ENCODE results near the gene CALN1. TPM values are rescaled to one million over a fixed set of nuclear protein-coding genes. Genes with fewer than 3 reads are reported as not detected.
A peak's percentile ranks its signal among the peaks of the same experiment; 100 is the strongest.

The CALN1 gene
- total RNA-seq, 5 donors from 2014 or later (not counting 1 experiment from before 2014, with no cell fraction given) = 0.03 to 0.26 (median 0.05) TPM

- POLR2A ChIA-PET = no interaction called here
- Mint-ChIP-seq H3K27me3 (peaks cover 30 to 32% of the 10 kb centered on the region in 2 donors), H3K36me3 (no peaks in the 10 kb centered on the region), H3K4me1 (peaks cover 0 to 7% (median 0%) of the 10 kb centered on the region in 3 donors), H3K9me3 (peaks cover 8 to 28% (median 14%) of the 10 kb centered on the region in 3 donors), H3K4me3 (peak overlapping the region in 1 of 3 donors; percentile 54), H3K27ac (no peak overlapping the region)
- ATAC-seq (replicated peaks in 1 of 4) (no peak), DNase-seq (no peak)
- no peaks in the 10 kb centered on the region for H3K4me1 ChIP-seq (ENCODE audit: control insufficient read depth in 1 of 2, extremely low read depth in 1 of 2, insufficient read depth in 2 of 2, low read length in 2 of 2)
- no peaks in the 10 kb centered on the region for H3K9me3 ChIP-seq
- CTCF ChIA-PET = no interaction called here
- no peak overlapping the region for H3K27ac ChIP-seq (ENCODE audit: low read length)
- H3K4me3 ChIP-seq (ENCODE audit: control insufficient read depth in 1 of 2, extremely low read depth in 1 of 2, low read length in 1 of 2) = peak overlapping the region in 1 of 2 donors; percentile 57
- peaks cover 0 to 20% of the 10 kb centered on the region in 2 experiments for H3K27me3 ChIP-seq (replicated peaks in 1 of 2; ENCODE audit: control insufficient read depth in 2 of 2, extremely low read depth in 1 of 2, insufficient read depth in 2 of 2, low read length in 1 of 2)
- WGBS (ENCODE audit: insufficient coverage) = 2% methylated on average over 89 of the region's 89 CpGs
- no peaks in the 10 kb centered on the region for H3K36me3 ChIP-seq (ENCODE audit: control insufficient read depth in 2 of 2, extremely low read depth in 1 of 2, insufficient read depth in 1 of 2, low read length in 1 of 2)
Measured at GRCh38 chr7:72336632-72337389, 75.3 kb downstream of the CALN1 start.

- Mint-ChIP-seq H3K27ac (no peak overlapping the region), H3K27me3 (peaks cover 26 to 29% of the 10 kb centered on the region in 2 donors), H3K4me1 (peaks cover 0 to 7% (median 0%) of the 10 kb centered on the region in 3 donors), H3K4me3 (no peak overlapping the region), H3K9me3 (peaks cover 5 to 31% (median 14%) of the 10 kb centered on the region in 3 donors), H3K36me3 (no peaks in the 10 kb centered on the region)
- ATAC-seq (replicated peaks in 1 of 4) (no peak), DNase-seq (no peak)
- Histone ChIP-seq H3K4me1 (ENCODE audit: control insufficient read depth in 1 of 2, extremely low read depth in 1 of 2, insufficient read depth in 2 of 2, low read length in 2 of 2) (no peaks in the 10 kb centered on the region), H3K27me3 (replicated peaks in 1 of 2; ENCODE audit: control insufficient read depth in 2 of 2, extremely low read depth in 1 of 2, insufficient read depth in 2 of 2, low read length in 1 of 2) (peaks cover 0 to 20% of the 10 kb centered on the region in 2 experiments), H3K9me3 (no peaks in the 10 kb centered on the region), H3K27ac (ENCODE audit: low read length) (no peak overlapping the region), H3K36me3 (ENCODE audit: control insufficient read depth in 2 of 2, extremely low read depth in 1 of 2, insufficient read depth in 1 of 2, low read length in 1 of 2) (no peaks in the 10 kb centered on the region), H3K4me3 (ENCODE audit: control insufficient read depth in 1 of 2, extremely low read depth in 1 of 2, low read length in 1 of 2) (peak overlapping the region in 1 of 2 donors; percentile 57)
- under 1% methylated on average over 21 of the region's 21 CpGs for WGBS (ENCODE audit: insufficient coverage)
- CTCF ChIA-PET = no interaction called here
- POLR2A ChIA-PET = no interaction called here
Measured at GRCh38 chr7:72336382-72336631, 75.8 kb downstream of the CALN1 start.

- ATAC-seq (replicated peaks in 1 of 4) (no peak), DNase-seq (no peak)
- Histone ChIP-seq H3K4me1 (ENCODE audit: control insufficient read depth in 1 of 2, extremely low read depth in 1 of 2, insufficient read depth in 2 of 2, low read length in 2 of 2) (no peaks in the 10 kb centered on the region), H3K27ac (ENCODE audit: low read length) (no peak overlapping the region), H3K36me3 (ENCODE audit: control insufficient read depth in 2 of 2, extremely low read depth in 1 of 2, insufficient read depth in 1 of 2, low read length in 1 of 2) (no peaks in the 10 kb centered on the region), H3K9me3 (no peaks in the 10 kb centered on the region), H3K4me3 (ENCODE audit: control insufficient read depth in 1 of 2, extremely low read depth in 1 of 2, low read length in 1 of 2) (peak overlapping the region in 1 of 2 donors; percentile 46), H3K27me3 (replicated peaks in 1 of 2; ENCODE audit: control insufficient read depth in 2 of 2, extremely low read depth in 1 of 2, insufficient read depth in 2 of 2, low read length in 1 of 2) (peaks cover 0 to 20% of the 10 kb centered on the region in 2 experiments)
- 4% methylated on average over 59 of the region's 62 CpGs for WGBS (ENCODE audit: insufficient coverage)
- Mint-ChIP-seq H3K36me3 (no peaks in the 10 kb centered on the region), H3K4me1 (peaks cover 0 to 7% (median 0%) of the 10 kb centered on the region in 3 donors), H3K4me3 (no peak overlapping the region), H3K27ac (no peak overlapping the region), H3K9me3 (peaks cover 4 to 31% (median 12%) of the 10 kb centered on the region in 3 donors), H3K27me3 (peaks cover 25 to 26% of the 10 kb centered on the region in 2 donors)
- ChIA-PET CTCF (no interaction called here), POLR2A (no interaction called here)
Measured at GRCh38 chr7:72335561-72336381, 76.4 kb downstream of the CALN1 start.

GRCh38 chr7:72334698-72335097, 77.4 kb downstream of the CALN1 start:
- Mint-ChIP-seq H3K4me3 (no peak overlapping the region), H3K27me3 (peaks cover 25% of the 10 kb centered on the region in 2 donors), H3K27ac (no peak overlapping the region), H3K4me1 (peaks cover 0 to 7% (median 0%) of the 10 kb centered on the region in 3 donors), H3K36me3 (no peaks in the 10 kb centered on the region), H3K9me3 (peaks cover 0 to 32% (median 8%) of the 10 kb centered on the region in 3 donors)
- ChIA-PET POLR2A (no interaction called here), CTCF (no interaction called here)
- 60% methylated on average over 2 of the region's 5 CpGs for WGBS (ENCODE audit: insufficient coverage)
- H3K4me1 ChIP-seq (ENCODE audit: control insufficient read depth in 1 of 2, extremely low read depth in 1 of 2, insufficient read depth in 2 of 2, low read length in 2 of 2) = no peaks in the 10 kb centered on the region
- ATAC-seq (replicated peaks in 1 of 4) (no peak), DNase-seq (no peak)
- H3K9me3 ChIP-seq = no peaks in the 10 kb centered on the region
- no peaks in the 10 kb centered on the region for H3K36me3 ChIP-seq (ENCODE audit: control insufficient read depth in 2 of 2, extremely low read depth in 1 of 2, insufficient read depth in 1 of 2, low read length in 1 of 2)
- H3K27me3 ChIP-seq (replicated peaks in 1 of 2; ENCODE audit: control insufficient read depth in 2 of 2, extremely low read depth in 1 of 2, insufficient read depth in 2 of 2, low read length in 1 of 2) = peaks cover 0 to 23% of the 10 kb centered on the region in 2 experiments
- H3K4me3 ChIP-seq (ENCODE audit: control insufficient read depth in 1 of 2, extremely low read depth in 1 of 2, low read length in 1 of 2) = no peak overlapping the region
- no peak overlapping the region for H3K27ac ChIP-seq (ENCODE audit: low read length)

- Histone ChIP-seq H3K36me3 (ENCODE audit: control insufficient read depth in 2 of 2, extremely low read depth in 1 of 2, insufficient read depth in 1 of 2, low read length in 1 of 2) (no peaks in the 10 kb centered on the region), H3K27me3 (replicated peaks in 1 of 2; ENCODE audit: control insufficient read depth in 2 of 2, extremely low read depth in 1 of 2, insufficient read depth in 2 of 2, low read length in 1 of 2) (peaks cover 0 to 24% of the 10 kb centered on the region in 2 experiments), H3K27ac (ENCODE audit: low read length) (no peak overlapping the region), H3K4me3 (ENCODE audit: control insufficient read depth in 1 of 2, extremely low read depth in 1 of 2, low read length in 1 of 2) (no peak overlapping the region), H3K4me1 (ENCODE audit: control insufficient read depth in 1 of 2, extremely low read depth in 1 of 2, insufficient read depth in 2 of 2, low read length in 2 of 2) (no peaks in the 10 kb centered on the region), H3K9me3 (no peaks in the 10 kb centered on the region)
- Mint-ChIP-seq H3K27me3 (peaks cover 23 to 25% of the 10 kb centered on the region in 2 donors), H3K4me1 (peaks cover 0 to 7% (median 0%) of the 10 kb centered on the region in 3 donors), H3K36me3 (no peaks in the 10 kb centered on the region), H3K4me3 (no peak overlapping the region), H3K27ac (no peak overlapping the region), H3K9me3 (peaks cover 0 to 26% (median 8%) of the 10 kb centered on the region in 3 donors)
- POLR2A ChIA-PET = interaction anchor here in 1 of 2 donors (0.7 kb wide), 1 partner anchor 26 kb away, joined by 10 read pairs; no protein-coding TSS in a partner anchor
- CTCF ChIA-PET = no interaction called here
- no peak for ATAC-seq (replicated peaks in 1 of 4)
- WGBS (ENCODE audit: insufficient coverage) = 0% methylated on average over 1 of the region's 6 CpGs
- no peak for DNase-seq
Measured at GRCh38 chr7:72334066-72334465, 78.1 kb downstream of the CALN1 start.

GRCh38 chr7:72326811-72327210, 85.3 kb downstream of the CALN1 start:
- ChIA-PET CTCF (no interaction called here), POLR2A (no interaction called here)
- H3K4me1 ChIP-seq (ENCODE audit: control insufficient read depth in 1 of 2, extremely low read depth in 1 of 2, insufficient read depth in 2 of 2, low read length in 2 of 2) = no peaks in the 10 kb centered on the region
- DNase-seq (no peak), ATAC-seq (replicated peaks in 1 of 4) (no peak)
- no peaks in the 10 kb centered on the region for H3K36me3 ChIP-seq (ENCODE audit: control insufficient read depth in 2 of 2, extremely low read depth in 1 of 2, insufficient read depth in 1 of 2, low read length in 1 of 2)
- no peak overlapping the region for H3K4me3 ChIP-seq (ENCODE audit: control insufficient read depth in 1 of 2, extremely low read depth in 1 of 2, low read length in 1 of 2)
- H3K9me3 ChIP-seq = no peaks in the 10 kb centered on the region
- Mint-ChIP-seq H3K27me3 (no peaks in the 10 kb centered on the region), H3K27ac (no peak overlapping the region), H3K9me3 (peaks cover 0 to 10% (median 2%) of the 10 kb centered on the region in 3 donors), H3K36me3 (no peaks in the 10 kb centered on the region), H3K4me1 (no peaks in the 10 kb centered on the region), H3K4me3 (no peak overlapping the region)
- H3K27ac ChIP-seq (ENCODE audit: low read length) = no peak overlapping the region
- peaks cover 0 to 4% of the 10 kb centered on the region in 2 experiments for H3K27me3 ChIP-seq (replicated peaks in 1 of 2; ENCODE audit: control insufficient read depth in 2 of 2, extremely low read depth in 1 of 2, insufficient read depth in 2 of 2, low read length in 1 of 2)
